Activated CD4-positive, alpha-beta memory T cell treated with anti-CD3 and anti-CD28 coated beads, Interleukin-2, amount 10 ng/mL, durations not matched to agents 7 days and 5 days (primary cell): ENCODE measurements around the gene OSBPL2. TPM values are rescaled to one million over a fixed set of nuclear protein-coding genes. Genes with fewer than 3 reads are reported as not detected.

Source experiments
- CTCF ChIA-PET: fragments of 350-600 bp; sonication (Branson Sonifier 250); formaldehyde crosslinking; loops from one replicate; lab custom pipeline; 2021; ENCODE audit warnings: antibody characterized with exemption, inconsistent platforms; lab: Charles Lee
- POLR2A ChIA-PET: fragments of 350-600 bp; sonication (Branson Sonifier 250); formaldehyde crosslinking; loops from one replicate; lab custom pipeline; 2021; ENCODE audit warnings: antibody characterized with exemption; lab: Charles Lee
- DNase-seq: peaks from one replicate; pipeline ENCODE4 v3.0.0-alpha.2; 2020
- H3K27ac Mint-ChIP-seq: one replicate; pipeline ENCODE4 v1.8.0; 2021; ENCODE audit warnings: mild to moderate bottlenecking, mixed read lengths
- H3K27me3 Mint-ChIP-seq: one replicate; pipeline ENCODE4 v1.8.0; 2021; ENCODE audit warnings: mixed read lengths
- H3K36me3 Mint-ChIP-seq: one replicate; pipeline ENCODE4 v1.8.0; 2021; ENCODE audit warnings: low read depth, mixed read lengths
- H3K4me1 Mint-ChIP-seq: one replicate; pipeline ENCODE4 v1.8.0; 2021; ENCODE audit warnings: mixed read lengths
- H3K4me3 Mint-ChIP-seq: one replicate; pipeline ENCODE4 v1.8.0; 2021; ENCODE audit warnings: mild to moderate bottlenecking, mixed read lengths
- H3K9me3 Mint-ChIP-seq: one replicate; pipeline ENCODE4 v1.8.0; 2021; ENCODE audit warnings: mixed read lengths
- total RNA-seq, 2 experiments: library from RNA; stranded (reverse); gene quantifications; one replicate each; pipeline ENCODE4 v1.2.3, GENCODE V29; 2021

OSBPL2 gene
- total RNA-seq, 2 experiments from 2014 or later = 40.3 to 40.6 TPM

DNA sequence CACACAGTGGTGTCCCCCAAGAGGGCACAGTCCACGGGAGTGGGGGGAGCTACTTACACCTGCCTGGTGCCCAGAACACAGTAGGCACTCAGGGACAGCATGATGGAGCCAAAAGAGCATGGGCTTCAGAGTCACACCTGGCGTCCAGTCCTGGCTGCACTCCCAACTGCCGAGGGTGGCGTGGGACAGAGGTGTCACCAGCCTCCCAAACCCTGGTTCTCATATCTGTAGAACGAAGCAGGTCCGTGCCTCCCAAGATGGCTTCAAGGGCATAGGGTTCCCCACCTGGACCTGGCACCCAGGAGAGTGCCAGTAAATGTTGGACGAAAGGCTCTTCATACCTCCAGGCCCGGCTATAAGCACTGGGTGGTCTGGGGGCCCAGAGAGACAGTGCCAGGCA, 27.1 kb upstream of the OSBPL2 start:
- Mint-ChIP-seq H3K36me3 (no peaks in the 10 kb centered on the region), H3K4me1 (no peaks in the 10 kb centered on the region), H3K27me3 (peaks cover 1% of the 10 kb centered on the region), H3K9me3 (no peaks in the 10 kb centered on the region), H3K27ac (no peak overlapping the region), H3K4me3 (no peak overlapping the region)
- DNase-seq = no peak
- ChIA-PET POLR2A (no interaction called here), CTCF (no interaction called here)

GRCh38 chr20:62211769-62212288, 26.5 kb upstream of the OSBPL2 start:
- Mint-ChIP-seq H3K27ac (no peak overlapping the region), H3K4me3 (no peak overlapping the region), H3K27me3 (peaks cover 1% of the 10 kb centered on the region), H3K36me3 (no peaks in the 10 kb centered on the region), H3K4me1 (no peaks in the 10 kb centered on the region), H3K9me3 (no peaks in the 10 kb centered on the region)
- DNase-seq = no peak
- POLR2A ChIA-PET = no interaction called here
- CTCF ChIA-PET = no interaction called here

- ChIA-PET CTCF (no interaction called here), POLR2A (no interaction called here)
- no peak for DNase-seq
- H3K36me3 Mint-ChIP-seq = no peaks in the 10 kb centered on the region
- no peak overlapping the region for H3K4me3 Mint-ChIP-seq
- no peak overlapping the region for H3K27ac Mint-ChIP-seq
- no peaks in the 10 kb centered on the region for H3K4me1 Mint-ChIP-seq
- peaks cover 4% of the 10 kb centered on the region for H3K27me3 Mint-ChIP-seq
- no peaks in the 10 kb centered on the region for H3K9me3 Mint-ChIP-seq
Observed at GRCh38 chr20:62212299-62212698, 26.0 kb upstream of the OSBPL2 start.

DNA sequence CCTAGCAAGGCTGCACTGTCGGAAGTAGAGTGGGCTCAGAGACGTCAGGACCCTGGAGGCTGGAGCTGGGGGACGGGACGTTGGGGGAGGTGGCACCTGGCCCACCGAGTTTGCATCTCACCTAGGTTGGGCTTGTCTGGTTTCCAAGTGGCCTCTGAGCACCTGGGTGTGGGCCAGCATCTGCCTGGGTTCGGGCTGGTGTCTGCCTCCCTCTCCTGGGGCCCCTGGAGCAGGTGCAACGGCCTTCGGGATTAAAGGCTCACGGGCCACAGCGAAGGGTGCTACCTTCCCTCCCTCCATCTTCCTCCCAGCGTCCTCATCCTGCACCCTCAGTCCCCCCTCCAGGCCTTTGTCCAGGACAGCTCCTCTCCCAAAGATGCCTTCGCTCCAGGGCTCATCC, 24.3 kb upstream of the OSBPL2 start:
- Mint-ChIP-seq H3K27ac (no peak overlapping the region), H3K4me3 (no peak overlapping the region), H3K27me3 (peaks cover 13% of the 10 kb centered on the region), H3K4me1 (no peaks in the 10 kb centered on the region), H3K36me3 (no peaks in the 10 kb centered on the region), H3K9me3 (no peaks in the 10 kb centered on the region)
- ChIA-PET CTCF (no interaction called here), POLR2A (no interaction called here)
- no peak for DNase-seq

- Mint-ChIP-seq H3K27me3 (peaks cover 16% of the 10 kb centered on the region), H3K36me3 (no peaks in the 10 kb centered on the region), H3K9me3 (no peaks in the 10 kb centered on the region), H3K4me1 (no peaks in the 10 kb centered on the region), H3K4me3 (no peak overlapping the region), H3K27ac (no peak overlapping the region)
- CTCF ChIA-PET = no interaction called here
- DNase-seq = no peak
- POLR2A ChIA-PET = no interaction called here
Observed at GRCh38 chr20:62215020-62215990, 23.0 kb upstream of the OSBPL2 start.

GRCh38 chr20:62215991-62216635, 22.2 kb upstream of the OSBPL2 start:
- H3K27ac Mint-ChIP-seq = no peak overlapping the region
- H3K9me3 Mint-ChIP-seq = no peaks in the 10 kb centered on the region
- POLR2A ChIA-PET = no interaction called here
- no peaks in the 10 kb centered on the region for H3K36me3 Mint-ChIP-seq
- peaks cover 1% of the 10 kb centered on the region for H3K4me1 Mint-ChIP-seq
- DNase-seq = no peak
- CTCF ChIA-PET = no interaction called here
- H3K27me3 Mint-ChIP-seq = peaks cover 22% of the 10 kb centered on the region
- H3K4me3 Mint-ChIP-seq = no peak overlapping the region

DNA sequence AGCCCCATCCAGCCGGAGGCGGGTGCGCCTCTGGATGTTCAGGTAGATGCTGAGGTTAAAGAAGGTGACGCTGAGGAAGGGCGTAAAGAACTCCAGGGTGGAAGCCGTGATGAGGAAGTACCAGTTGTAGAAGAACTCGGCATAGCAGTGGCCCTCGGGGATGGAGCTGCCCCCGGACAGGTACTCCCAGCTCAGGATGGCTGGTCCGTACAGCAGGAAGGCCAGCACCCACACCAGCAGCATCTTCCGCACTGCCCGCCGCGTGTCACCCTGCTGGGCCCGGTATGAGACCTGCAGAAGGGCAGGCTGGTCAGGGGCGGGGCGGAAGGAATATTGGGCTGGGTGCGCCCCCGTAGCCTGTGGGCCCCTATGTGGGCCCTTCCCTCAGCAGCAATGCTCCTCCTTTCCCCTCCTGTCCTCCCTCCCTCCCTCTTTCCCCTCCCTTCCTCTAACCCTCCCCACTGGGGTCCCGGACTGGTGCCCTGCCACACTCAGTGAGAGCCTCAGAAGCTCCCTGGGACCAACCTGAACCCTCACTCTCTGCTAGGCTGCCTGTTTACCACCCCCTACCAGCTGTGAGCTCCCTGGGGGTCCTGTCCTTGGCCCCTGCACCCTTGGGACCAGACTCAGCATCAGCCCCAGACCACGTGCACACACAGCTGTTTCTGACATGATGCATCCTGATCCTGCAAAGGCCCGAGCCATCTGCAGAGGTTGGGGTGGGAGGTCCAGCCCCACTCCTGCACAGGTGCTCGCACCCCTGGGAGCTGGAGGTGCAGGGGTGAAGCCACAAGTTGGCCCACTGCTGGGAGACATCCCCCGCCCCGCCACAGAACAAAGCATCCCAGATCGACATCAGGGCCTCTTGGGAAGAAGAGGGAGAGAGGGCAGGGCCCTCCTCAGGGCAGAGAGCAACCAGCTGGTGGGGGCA, 21.4 kb upstream of the OSBPL2 start:
- no peak overlapping the region for H3K27ac Mint-ChIP-seq
- no peak for DNase-seq
- peaks cover 1% of the 10 kb centered on the region for H3K4me1 Mint-ChIP-seq
- no peak overlapping the region for H3K4me3 Mint-ChIP-seq
- ChIA-PET POLR2A (no interaction called here), CTCF (no interaction called here)
- no peaks in the 10 kb centered on the region for H3K36me3 Mint-ChIP-seq
- peaks cover 26% of the 10 kb centered on the region for H3K27me3 Mint-ChIP-seq
- no peaks in the 10 kb centered on the region for H3K9me3 Mint-ChIP-seq

GRCh38 chr20:62217913-62218773, 20.2 kb upstream of the OSBPL2 start:
- CTCF ChIA-PET = no interaction called here
- DNase-seq = no peak
- Mint-ChIP-seq H3K27ac (no peak overlapping the region), H3K4me3 (no peak overlapping the region), H3K36me3 (no peaks in the 10 kb centered on the region), H3K4me1 (peaks cover 1% of the 10 kb centered on the region), H3K9me3 (no peaks in the 10 kb centered on the region), H3K27me3 (peaks cover 28% of the 10 kb centered on the region)
- POLR2A ChIA-PET = no interaction called here

DNA sequence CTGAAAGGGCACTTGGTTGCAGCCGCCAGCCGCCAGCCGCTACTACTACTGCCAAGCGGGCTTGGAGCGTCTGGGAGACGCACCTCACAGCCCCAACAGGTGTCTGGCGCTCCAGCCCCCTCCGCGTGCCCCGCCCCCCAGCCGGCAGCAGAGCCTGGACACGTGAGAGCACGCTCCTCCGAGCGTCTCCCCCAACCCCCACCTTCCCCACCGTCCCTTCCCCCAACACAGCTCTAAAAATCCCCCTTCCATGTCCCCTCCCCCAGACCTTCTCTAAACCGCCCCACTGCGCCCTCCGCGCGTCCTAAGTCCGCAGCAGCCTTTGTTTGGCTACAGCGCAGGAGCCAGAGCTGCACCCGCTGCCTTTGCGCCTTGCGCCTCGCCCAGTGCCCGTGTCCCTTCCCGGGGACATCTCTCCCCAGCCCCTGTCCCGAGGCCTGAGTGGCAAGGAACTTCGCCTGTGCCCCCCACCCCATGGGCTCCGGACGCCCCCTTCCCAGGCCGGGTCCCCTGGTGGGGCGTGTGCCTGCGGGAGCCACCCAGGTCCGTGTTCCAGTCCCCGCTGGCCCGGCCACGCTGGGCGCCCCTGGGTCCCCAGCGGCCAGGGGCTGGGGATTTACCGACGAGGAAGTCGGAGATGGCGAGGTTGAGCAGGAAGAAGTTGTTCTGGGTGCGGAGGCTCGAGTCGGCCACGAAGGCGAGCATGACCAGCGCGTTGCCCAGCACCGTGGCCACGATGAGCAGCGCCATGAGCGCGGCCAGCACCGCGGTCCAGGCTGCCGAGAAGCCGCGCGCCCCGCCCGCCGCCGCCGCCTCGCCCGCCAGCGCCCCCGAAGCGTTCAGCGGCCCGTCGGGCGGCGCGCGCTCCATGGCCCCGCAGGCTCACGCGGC, 19.0 kb upstream of the OSBPL2 start:
- no peak overlapping the region for H3K4me3 Mint-ChIP-seq
- no peaks in the 10 kb centered on the region for H3K9me3 Mint-ChIP-seq
- CTCF ChIA-PET = no interaction called here
- peaks cover 28% of the 10 kb centered on the region for H3K27me3 Mint-ChIP-seq
- POLR2A ChIA-PET = no interaction called here
- H3K27ac Mint-ChIP-seq = no peak overlapping the region
- no peak for DNase-seq
- H3K36me3 Mint-ChIP-seq = no peaks in the 10 kb centered on the region
- H3K4me1 Mint-ChIP-seq = peaks cover 1% of the 10 kb centered on the region

GRCh38 chr20:62219992-62220665, 18.2 kb upstream of the OSBPL2 start, which contains the start of gene HRH3:
Gene HRH3 (minus strand): TSS chr20:62220278. CDS start chr20:62219970, 308 bp downstream.
- H3K4me1 Mint-ChIP-seq = peaks cover 1% of the 10 kb centered on the region
- no peaks in the 10 kb centered on the region for H3K36me3 Mint-ChIP-seq
- no peaks in the 10 kb centered on the region for H3K9me3 Mint-ChIP-seq
- ChIA-PET POLR2A (no interaction called here), CTCF (no interaction called here)
- no peak within 1 kb of the TSS for H3K27ac Mint-ChIP-seq
- peaks cover 28% of the 10 kb centered on the region for H3K27me3 Mint-ChIP-seq
- peak; percentile 39 for DNase-seq
- H3K4me3 Mint-ChIP-seq = no peak within 1 kb of the TSS
